ENCODE data around the gene PIP4K2A. TPM values are rescaled to one million over a fixed set of nuclear protein-coding genes. Genes with fewer than 3 reads are reported as not detected.
"Not testable (repeated sequence)": the region's sequence is repeated elsewhere in the genome, so short reads cannot be mapped to it uniquely, and the experiment has no call there.

PIP4K2A gene
- total and polyA plus RNA-seq, 2 of the 8 experiments (the other 6 are each of a cell fraction or from before 2014, with no cell fraction given): 19.0 to 60.9 TPM

DNA sequence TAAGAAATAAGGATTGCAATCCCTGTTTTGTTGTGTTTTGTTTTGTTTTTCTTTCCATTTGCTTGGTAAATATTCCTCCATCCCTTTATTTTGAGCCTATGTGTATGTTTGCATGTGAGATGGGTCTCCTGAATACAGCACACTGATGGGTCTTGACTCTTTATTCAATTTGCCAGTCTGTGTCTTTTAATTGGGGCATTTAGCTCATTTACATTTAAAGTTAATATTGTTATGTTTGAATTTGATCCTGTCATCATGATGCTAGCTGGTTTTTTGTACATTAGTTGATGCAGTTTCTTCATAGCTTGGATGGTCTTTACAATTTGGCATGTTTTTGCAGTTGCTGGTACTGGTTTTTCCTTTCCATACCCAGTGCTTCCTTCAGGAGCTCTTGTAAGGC lies 190.0 kb downstream of the PIP4K2A start:
- H3K4me1 ChIP-seq (replicated peaks in 1 of 4; ENCODE audit: control insufficient read depth in 3 of 4, insufficient read depth in 4 of 4, low read length in 3 of 4); H3K4me3 ChIP-seq (ENCODE audit: extremely low read depth in 1 of 4, insufficient read depth in 2 of 4, low read depth in 3 of 4, low read length in 4 of 4); H4K8ac ChIP-seq (ENCODE audit: extremely low read depth, insufficient read depth, low read length); H4K91ac ChIP-seq (replicated peaks; ENCODE audit: insufficient read length, low read length); H4K20me1 ChIP-seq (replicated peaks in 1 of 2; ENCODE audit: control insufficient read depth in 1 of 2, insufficient read depth in 2 of 2, low read length in 2 of 2); H3K79me1 ChIP-seq (ENCODE audit: low read depth, low read length); H3K18ac ChIP-seq (ENCODE audit: extremely low read depth, low read length); FAIRE-seq; H3K23ac ChIP-seq (ENCODE audit: insufficient read length); H2AK5ac ChIP-seq (ENCODE audit: low read depth, low read length); DNase-seq (ENCODE audit: low read depth in 1 of 2, low spot score in 2 of 2); H2BK20ac ChIP-seq (ENCODE audit: low read length); H3K14ac ChIP-seq (ENCODE audit: insufficient read length); H2BK15ac ChIP-seq (ENCODE audit: low read length); H3K27ac ChIP-seq (ENCODE audit: low read depth, low read length); H3K56ac ChIP-seq (replicated peaks; ENCODE audit: insufficient read length, low read depth, low read length); H3K4ac ChIP-seq (replicated peaks; ENCODE audit: insufficient read length, low read depth, low read length); H3K23me2 ChIP-seq (ENCODE audit: low read depth, low read length); H3K9ac ChIP-seq (replicated peaks in 1 of 4; ENCODE audit: extremely low read depth in 1 of 4, low read depth in 3 of 4, low read length in 3 of 4); H3K4me2 ChIP-seq (ENCODE audit: insufficient read depth in 1 of 2, low read depth in 2 of 2, low read length in 2 of 2); H2BK5ac ChIP-seq (ENCODE audit: low read depth, low read length); H2BK120ac ChIP-seq (replicated peaks; ENCODE audit: low read depth, low read length); H2BK12ac ChIP-seq (ENCODE audit: low read depth, low read length); H3K79me2 ChIP-seq (ENCODE audit: control insufficient read depth in 1 of 2, insufficient read depth in 2 of 2, low read length in 2 of 2); H4K5ac ChIP-seq (ENCODE audit: insufficient read length, low read depth, low read length); H3K27me3 ChIP-seq (replicated peaks in 1 of 4; ENCODE audit: control insufficient read depth in 3 of 4, extremely low read depth in 1 of 4, insufficient read depth in 3 of 4, low read length in 3 of 4); H2AFZ ChIP-seq (ENCODE audit: low read length); CTCF ChIA-PET (ENCODE audit: partially characterized antibody); H3K36me3 ChIP-seq (ENCODE audit: control insufficient read depth in 2 of 4, insufficient read depth in 4 of 4, low read length in 3 of 4); POLR2A ChIA-PET (ENCODE audit: partially characterized antibody): not testable (repeated sequence)
- H3K9me3 ChIP-seq (ENCODE audit: insufficient read depth in 2 of 2, low read depth in 1 of 2, low read length in 1 of 2): peaks cover 18 to 21% of the 10 kb centered on the region in 2 experiments

DNA sequence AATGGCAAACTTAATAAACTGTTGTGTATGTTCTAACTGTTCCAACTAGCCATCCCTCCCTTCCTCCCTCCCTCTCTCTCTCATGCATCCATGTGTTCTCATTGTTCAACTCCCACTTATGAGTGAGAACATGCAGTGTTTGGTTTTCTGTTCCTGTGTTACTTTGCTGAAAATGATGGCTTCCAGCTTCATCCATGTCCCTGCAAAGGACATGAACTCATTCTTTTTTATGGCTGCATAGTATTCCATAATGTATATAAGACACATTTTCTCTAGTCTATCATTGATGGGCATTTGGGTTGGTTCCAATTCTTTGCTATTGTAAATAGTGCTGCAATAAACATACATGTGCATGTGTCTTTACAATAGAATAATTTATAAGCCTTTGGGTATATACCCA lies 193.7 kb downstream of the PIP4K2A start:
- POLR2A ChIA-PET (ENCODE audit: partially characterized antibody); H3K18ac ChIP-seq (ENCODE audit: extremely low read depth, low read length); H2BK12ac ChIP-seq (ENCODE audit: low read depth, low read length); H3K9me3 ChIP-seq (ENCODE audit: insufficient read depth in 2 of 2, low read depth in 1 of 2, low read length in 1 of 2); H3K23me2 ChIP-seq (ENCODE audit: low read depth, low read length); H3K36me3 ChIP-seq (ENCODE audit: control insufficient read depth in 2 of 4, insufficient read depth in 4 of 4, low read length in 3 of 4); H3K4ac ChIP-seq (replicated peaks; ENCODE audit: insufficient read length, low read depth, low read length); H4K91ac ChIP-seq (replicated peaks; ENCODE audit: insufficient read length, low read length); H2AFZ ChIP-seq (ENCODE audit: low read length); H2BK15ac ChIP-seq (ENCODE audit: low read length); H3K23ac ChIP-seq (ENCODE audit: insufficient read length); H4K20me1 ChIP-seq (replicated peaks in 1 of 2; ENCODE audit: control insufficient read depth in 1 of 2, insufficient read depth in 2 of 2, low read length in 2 of 2); CTCF ChIA-PET (ENCODE audit: partially characterized antibody); H3K79me1 ChIP-seq (ENCODE audit: low read depth, low read length); H4K8ac ChIP-seq (ENCODE audit: extremely low read depth, insufficient read depth, low read length); DNase-seq (ENCODE audit: low read depth in 1 of 2, low spot score in 2 of 2); H3K27ac ChIP-seq (ENCODE audit: low read depth, low read length); H2BK5ac ChIP-seq (ENCODE audit: low read depth, low read length); FAIRE-seq; H3K14ac ChIP-seq (ENCODE audit: insufficient read length); H3K4me3 ChIP-seq (ENCODE audit: extremely low read depth in 1 of 4, insufficient read depth in 2 of 4, low read depth in 3 of 4, low read length in 4 of 4); H4K5ac ChIP-seq (ENCODE audit: insufficient read length, low read depth, low read length); H3K4me2 ChIP-seq (ENCODE audit: insufficient read depth in 1 of 2, low read depth in 2 of 2, low read length in 2 of 2); H3K79me2 ChIP-seq (ENCODE audit: control insufficient read depth in 1 of 2, insufficient read depth in 2 of 2, low read length in 2 of 2); H3K27me3 ChIP-seq (replicated peaks in 1 of 4; ENCODE audit: control insufficient read depth in 3 of 4, extremely low read depth in 1 of 4, insufficient read depth in 3 of 4, low read length in 3 of 4); H3K9ac ChIP-seq (replicated peaks in 1 of 4; ENCODE audit: extremely low read depth in 1 of 4, low read depth in 3 of 4, low read length in 3 of 4); H2BK20ac ChIP-seq (ENCODE audit: low read length); H2AK5ac ChIP-seq (ENCODE audit: low read depth, low read length); H3K56ac ChIP-seq (replicated peaks; ENCODE audit: insufficient read length, low read depth, low read length); H3K4me1 ChIP-seq (replicated peaks in 1 of 4; ENCODE audit: control insufficient read depth in 3 of 4, insufficient read depth in 4 of 4, low read length in 3 of 4); H2BK120ac ChIP-seq (replicated peaks; ENCODE audit: low read depth, low read length): not testable (repeated sequence)

Data from H1 (cell line).